ENCODE results near the gene CAGE1. TPM values are rescaled to one million over a fixed set of nuclear protein-coding genes. Genes with fewer than 3 reads are reported as not detected.

The CAGE1 gene
- total RNA-seq, 1 donor from 2014 or later = not detected

- no peaks in the 10 kb centered on the region for H3K27me3 Mint-ChIP-seq
- H3K27ac Mint-ChIP-seq = no peak overlapping the region
- TF ChIP-seq CTCF (IDR thresholded peaks at IDR 0.05; ENCODE audit: unreplicated experiment) = no peak
- H3K9me3 Mint-ChIP-seq (ENCODE audit: low read depth) = no peaks in the 10 kb centered on the region
- no peaks in the 10 kb centered on the region for H3K36me3 Mint-ChIP-seq (ENCODE audit: insufficient read depth)
- peaks cover 10% of the 10 kb centered on the region for H3K4me1 Mint-ChIP-seq (ENCODE audit: low read depth)
- no peak for DNase-seq (ENCODE audit: low spot score, unreplicated experiment)
- H3K4me3 Mint-ChIP-seq (ENCODE audit: low read depth) = no peak overlapping the region
These were observed 43.0 kb upstream of the CAGE1 start for GRCh38 chr6:7432391-7433120.

- H3K36me3 Mint-ChIP-seq (ENCODE audit: insufficient read depth) = no peaks in the 10 kb centered on the region
- TF ChIP-seq CTCF (IDR thresholded peaks at IDR 0.05; ENCODE audit: unreplicated experiment) = no peak
- H3K27ac Mint-ChIP-seq = peak overlapping the region; percentile 74
- H3K4me3 Mint-ChIP-seq (ENCODE audit: low read depth) = no peak overlapping the region
- no peaks in the 10 kb centered on the region for H3K27me3 Mint-ChIP-seq
- no peak for DNase-seq (ENCODE audit: low spot score, unreplicated experiment)
- H3K9me3 Mint-ChIP-seq (ENCODE audit: low read depth) = no peaks in the 10 kb centered on the region
- peaks cover 10% of the 10 kb centered on the region for H3K4me1 Mint-ChIP-seq (ENCODE audit: low read depth)
These were observed 42.3 kb upstream of the CAGE1 start for GRCh38 chr6:7431674-7432390.

- Mint-ChIP-seq H3K4me1 (ENCODE audit: low read depth) (peaks cover 10% of the 10 kb centered on the region), H3K36me3 (ENCODE audit: insufficient read depth) (peaks cover 1% of the 10 kb centered on the region), H3K27me3 (no peaks in the 10 kb centered on the region), H3K9me3 (ENCODE audit: low read depth) (peaks cover 3% of the 10 kb centered on the region), H3K4me3 (ENCODE audit: low read depth) (no peak overlapping the region), H3K27ac (peak overlapping the region; percentile 74)
- no peak for TF ChIP-seq CTCF (IDR thresholded peaks at IDR 0.05; ENCODE audit: unreplicated experiment)
- no peak for DNase-seq (ENCODE audit: low spot score, unreplicated experiment)
These were observed 41.8 kb upstream of the CAGE1 start for GRCh38 chr6:7431313-7431673.

GRCh38 chr6:7426447-7427169 is 37.1 kb upstream of the CAGE1 start:
- Mint-ChIP-seq H3K4me1 (ENCODE audit: low read depth) (peaks cover 2% of the 10 kb centered on the region), H3K27me3 (no peaks in the 10 kb centered on the region), H3K36me3 (ENCODE audit: insufficient read depth) (peaks cover 1% of the 10 kb centered on the region), H3K27ac (peak overlapping the region; percentile 56), H3K4me3 (ENCODE audit: low read depth) (no peak overlapping the region), H3K9me3 (ENCODE audit: low read depth) (peaks cover 3% of the 10 kb centered on the region)
- DNase-seq (ENCODE audit: low spot score, unreplicated experiment) = no peak
- no peak for TF ChIP-seq CTCF (IDR thresholded peaks at IDR 0.05; ENCODE audit: unreplicated experiment)

- H3K27me3 Mint-ChIP-seq = no peaks in the 10 kb centered on the region
- no peak for TF ChIP-seq CTCF (IDR thresholded peaks at IDR 0.05; ENCODE audit: unreplicated experiment)
- peaks cover under 1% of the 10 kb centered on the region for H3K4me1 Mint-ChIP-seq (ENCODE audit: low read depth)
- no peak overlapping the region for H3K4me3 Mint-ChIP-seq (ENCODE audit: low read depth)
- DNase-seq (ENCODE audit: low spot score, unreplicated experiment) = no peak
- H3K9me3 Mint-ChIP-seq (ENCODE audit: low read depth) = peaks cover 3% of the 10 kb centered on the region
- H3K36me3 Mint-ChIP-seq (ENCODE audit: insufficient read depth) = peaks cover 1% of the 10 kb centered on the region
- no peak overlapping the region for H3K27ac Mint-ChIP-seq
These were observed 36.3 kb upstream of the CAGE1 start for GRCh38 chr6:7425808-7426190.
